ENCODE results near the gene LLGL1.

Gene LLGL1

DNA sequence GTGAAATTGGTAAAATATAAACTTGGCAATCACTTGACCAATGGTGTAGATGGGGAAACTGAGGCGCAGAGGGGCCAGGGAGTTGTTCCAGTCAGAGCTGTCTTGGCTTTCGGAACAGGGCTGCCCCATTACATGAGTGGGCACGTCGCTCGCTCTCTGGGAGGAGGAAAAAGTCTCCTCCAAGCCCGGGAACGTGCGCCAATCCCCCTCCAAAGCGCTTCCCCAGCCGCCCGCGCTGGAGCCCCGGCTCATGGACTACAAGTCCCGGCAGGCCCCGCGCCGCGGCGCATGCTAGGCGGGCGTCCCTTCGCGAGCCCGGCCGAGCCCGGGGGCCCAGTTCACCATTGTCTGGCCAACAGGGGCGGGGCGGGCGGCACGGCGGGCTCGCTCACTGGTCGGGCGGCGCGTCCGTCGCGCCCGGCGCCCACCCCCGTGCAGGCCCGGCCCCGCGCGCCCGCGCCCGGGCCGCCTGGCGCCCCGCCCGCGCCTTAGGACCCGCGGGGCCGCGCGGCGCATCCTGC lies at the start of gene LLGL1:
LLGL1 (plus strand) TSS at position 515 of the 521 bp plus-strand sequence. CDS start 48 bp downstream, outside the sequence.
- no peak for DNase-seq

DNA sequence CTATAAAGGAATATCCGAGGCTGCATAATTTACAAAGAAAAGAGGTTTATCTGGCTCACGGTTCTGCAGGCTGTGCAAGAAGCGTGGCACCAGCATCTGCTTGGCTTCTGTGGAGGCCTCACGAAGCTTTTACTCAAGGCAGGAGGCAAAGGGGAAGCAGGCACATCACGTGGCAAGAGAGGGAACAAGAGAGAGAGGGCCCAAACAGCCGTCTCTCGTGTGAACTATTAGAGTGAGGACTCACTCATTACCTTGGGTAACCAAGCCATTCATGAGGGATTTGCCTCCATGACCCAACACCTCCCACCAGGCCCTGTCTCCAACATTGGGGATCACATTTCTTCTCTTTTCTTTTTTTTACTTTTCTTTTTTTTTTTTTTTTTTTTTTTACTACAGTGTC lies 49.3 kb upstream of the LLGL1 start:
- DNase-seq = no peak

DNA sequence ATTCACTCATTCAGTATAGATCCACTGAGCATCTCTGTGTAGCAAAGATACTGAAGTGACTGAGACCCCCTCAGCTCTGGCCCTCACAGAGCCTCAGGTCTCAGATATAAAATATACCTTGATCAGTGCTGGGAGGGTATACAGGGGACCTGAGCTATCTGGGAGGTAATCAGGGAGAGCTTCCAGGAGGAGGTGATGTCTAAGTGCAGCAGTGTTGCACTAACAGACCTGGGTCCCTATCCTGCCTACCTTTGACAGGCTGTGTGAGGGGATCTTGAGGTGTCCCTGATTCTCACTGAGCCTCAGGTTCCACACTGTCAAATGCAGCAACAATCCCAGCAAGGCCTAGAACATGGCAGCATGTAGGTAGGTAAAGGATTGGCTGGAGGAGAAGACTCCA lies 48.3 kb upstream of the LLGL1 start:
- no peak for DNase-seq

DNA sequence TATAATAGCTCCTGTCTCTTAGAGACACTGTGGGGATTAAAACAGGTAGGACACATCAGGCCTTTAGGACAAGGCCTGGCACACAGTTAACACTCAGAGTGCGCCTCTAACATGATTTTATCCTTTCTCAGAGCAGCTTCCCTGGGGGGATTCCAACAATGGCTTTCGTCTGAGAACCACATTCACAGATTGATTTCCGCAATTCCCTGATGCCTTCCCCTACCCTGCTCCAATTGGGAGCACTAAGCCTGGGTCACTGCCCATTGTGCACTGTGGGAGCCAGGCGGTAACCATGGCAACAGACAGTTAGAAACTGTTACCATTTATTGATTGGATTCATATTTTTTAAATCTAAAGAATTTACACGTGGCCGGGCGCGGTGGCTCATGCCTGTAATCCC lies 47.7 kb upstream of the LLGL1 start:
- no peak for DNase-seq

DNA sequence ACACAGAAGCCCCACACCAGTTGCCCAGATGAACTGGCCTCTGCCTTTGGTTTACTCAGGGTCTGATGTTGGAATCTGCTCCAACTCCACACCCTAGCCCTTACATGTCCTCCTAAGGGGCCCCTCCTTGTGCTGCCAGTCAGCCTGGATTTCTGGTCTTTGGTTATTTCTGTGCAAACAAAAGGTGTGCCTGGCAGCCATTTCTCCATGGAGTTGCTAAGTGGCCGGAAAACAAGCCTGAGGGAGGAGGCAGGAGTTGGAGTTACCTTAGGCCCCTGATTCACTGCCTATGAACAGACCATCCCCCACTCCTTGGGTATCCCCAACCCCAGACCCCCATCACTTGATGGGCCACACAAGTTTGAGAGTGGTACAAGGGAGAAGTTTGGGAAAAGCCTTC lies 46.2 kb upstream of the LLGL1 start:
- no peak for DNase-seq

DNA sequence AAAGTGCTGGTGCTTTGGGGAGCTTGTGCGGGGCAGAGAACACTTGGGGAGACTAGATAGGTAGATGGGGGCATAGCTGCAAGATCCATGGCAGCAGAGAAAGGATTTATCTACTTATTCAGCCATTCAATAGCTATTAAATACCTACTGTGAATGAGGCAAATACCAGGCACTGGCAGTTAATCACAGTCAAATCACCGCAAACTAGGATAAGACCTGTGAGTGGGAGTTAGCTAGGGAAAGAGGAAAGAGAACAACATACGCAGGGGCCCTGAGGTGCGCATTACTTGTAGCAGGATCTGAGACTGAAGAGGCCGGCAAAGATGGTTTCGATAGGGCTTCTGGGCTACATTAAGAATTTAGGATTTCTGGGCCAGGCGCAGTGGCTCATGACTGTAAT lies 45.6 kb upstream of the LLGL1 start:
- DNase-seq = no peak

DNA sequence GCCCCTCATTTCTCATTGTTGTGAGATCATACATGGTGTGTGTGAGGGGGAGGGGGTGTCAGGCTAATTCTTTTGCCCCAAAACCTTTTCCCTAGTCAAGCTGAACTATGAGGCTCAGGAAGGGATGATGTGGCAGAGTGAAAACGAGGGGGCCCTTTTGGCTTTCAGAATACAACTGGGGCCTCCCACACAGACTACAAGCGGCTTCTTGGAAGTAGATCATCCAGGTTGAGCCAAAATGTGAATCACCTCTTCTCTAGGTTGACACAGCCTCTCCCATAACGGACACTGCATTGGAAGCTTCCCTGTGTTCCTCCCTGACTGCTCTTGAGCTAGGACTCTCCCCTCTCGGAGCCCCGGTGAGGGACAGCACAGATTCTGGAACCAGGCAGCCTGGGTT lies 44.1 kb upstream of the LLGL1 start:
- no peak for DNase-seq

DNA sequence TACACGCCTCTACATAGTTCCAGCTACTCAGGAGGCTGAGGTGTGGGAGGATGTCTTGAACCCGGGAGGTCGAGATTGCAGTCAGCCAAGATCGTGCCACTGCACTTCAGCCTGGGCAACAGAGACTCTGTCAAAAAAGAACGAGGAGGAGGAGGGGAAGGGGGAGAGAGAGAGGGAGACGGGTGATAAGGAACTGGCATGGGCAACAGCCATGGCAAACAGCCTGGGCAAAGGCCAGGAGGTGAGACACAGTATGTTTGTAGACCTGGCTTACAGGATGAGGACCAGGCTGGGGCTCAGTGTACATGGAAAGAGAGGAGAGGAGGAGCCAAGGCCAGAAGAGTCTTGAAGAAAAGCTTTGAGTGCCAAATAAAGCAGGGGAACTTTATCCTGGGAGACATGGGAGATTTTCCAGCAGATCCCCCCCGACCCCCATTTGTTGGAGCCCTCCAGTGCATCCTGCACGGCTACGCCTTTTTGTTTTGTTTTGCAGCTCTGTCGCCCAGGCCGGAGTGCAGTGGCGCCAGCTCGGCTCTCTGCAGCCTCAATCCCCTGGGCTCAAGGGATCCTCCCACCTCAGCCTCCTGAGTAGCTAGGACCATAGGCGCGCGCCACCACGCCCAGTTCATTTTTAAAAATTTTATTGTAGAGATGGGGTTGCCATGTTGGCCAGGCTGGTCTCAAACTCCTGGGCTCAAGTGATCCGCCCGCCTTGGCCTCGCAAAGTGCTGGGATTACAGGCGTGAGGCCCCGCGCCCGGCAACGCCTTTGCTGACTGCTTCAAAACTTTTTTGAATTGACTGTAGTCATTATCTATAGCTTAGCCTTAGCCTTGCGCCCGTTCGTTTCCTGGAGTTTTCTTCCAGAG lies 43.1 kb upstream of the LLGL1 start:
- no peak for DNase-seq

DNA sequence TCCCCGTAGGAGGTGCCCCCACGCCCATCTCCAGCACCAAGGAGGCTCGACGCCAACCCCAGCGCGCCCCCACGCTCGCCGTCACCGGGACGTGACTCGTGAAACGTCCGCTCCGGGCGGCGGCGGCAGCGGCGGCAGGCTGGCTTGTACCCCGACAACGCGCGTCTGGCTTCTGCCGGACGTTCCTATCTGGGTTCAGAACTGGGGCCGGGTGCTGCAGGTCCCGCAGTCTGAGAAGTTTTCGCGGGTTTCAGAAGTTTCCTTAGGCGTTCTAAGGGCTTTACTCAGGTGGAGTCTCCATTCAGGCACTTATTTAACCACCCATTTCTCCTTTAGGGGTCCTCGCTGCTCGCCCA lies 42.5 kb upstream of the LLGL1 start:
- DNase-seq = no peak

DNA sequence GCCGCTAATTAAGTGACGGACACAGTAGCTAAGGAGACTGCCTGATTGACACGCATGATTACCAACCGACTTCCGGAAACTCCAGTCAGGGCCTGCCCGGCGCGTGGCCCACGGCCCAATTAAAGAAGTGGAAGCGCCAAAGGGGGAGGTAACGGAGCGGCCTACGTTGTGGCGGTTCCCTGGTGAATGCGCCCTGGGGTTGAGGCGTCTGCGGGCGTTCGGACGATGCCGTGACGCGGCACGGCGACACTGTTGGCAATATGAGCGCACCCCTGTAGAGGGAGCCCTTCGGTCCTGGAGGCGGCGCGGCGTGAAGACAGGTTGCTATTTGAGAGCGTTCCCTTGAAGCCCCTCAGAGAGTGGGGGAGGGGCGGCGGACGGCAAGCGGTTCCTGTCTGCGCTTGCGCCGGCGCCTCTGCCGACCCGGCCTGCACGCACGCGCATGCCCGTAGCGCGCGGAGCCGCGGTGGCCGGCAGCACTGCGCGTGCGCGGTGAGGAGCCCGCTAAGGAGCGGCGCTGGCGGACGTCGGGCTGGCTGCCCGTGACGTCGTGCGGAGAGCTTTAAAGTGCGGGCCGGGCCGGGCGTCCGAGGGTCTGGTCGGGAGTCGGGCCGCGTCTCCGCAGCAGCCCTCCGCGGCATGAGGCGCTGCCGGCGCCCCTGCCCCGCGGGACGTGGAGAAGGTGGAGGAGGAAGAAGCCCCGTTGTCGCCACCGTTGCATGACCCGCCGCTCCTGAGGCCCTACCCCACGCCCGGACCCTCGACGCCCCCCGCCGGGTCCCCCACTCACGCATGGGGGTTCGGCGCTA lies 41.9 kb upstream of the LLGL1 start, which contains the start of gene ALKBH5:
ALKBH5 (plus strand) TSS at position 495 of the 809 bp plus-strand sequence. CDS start 416 bp downstream, outside the sequence.
- peak; percentile 67 for DNase-seq

DNA sequence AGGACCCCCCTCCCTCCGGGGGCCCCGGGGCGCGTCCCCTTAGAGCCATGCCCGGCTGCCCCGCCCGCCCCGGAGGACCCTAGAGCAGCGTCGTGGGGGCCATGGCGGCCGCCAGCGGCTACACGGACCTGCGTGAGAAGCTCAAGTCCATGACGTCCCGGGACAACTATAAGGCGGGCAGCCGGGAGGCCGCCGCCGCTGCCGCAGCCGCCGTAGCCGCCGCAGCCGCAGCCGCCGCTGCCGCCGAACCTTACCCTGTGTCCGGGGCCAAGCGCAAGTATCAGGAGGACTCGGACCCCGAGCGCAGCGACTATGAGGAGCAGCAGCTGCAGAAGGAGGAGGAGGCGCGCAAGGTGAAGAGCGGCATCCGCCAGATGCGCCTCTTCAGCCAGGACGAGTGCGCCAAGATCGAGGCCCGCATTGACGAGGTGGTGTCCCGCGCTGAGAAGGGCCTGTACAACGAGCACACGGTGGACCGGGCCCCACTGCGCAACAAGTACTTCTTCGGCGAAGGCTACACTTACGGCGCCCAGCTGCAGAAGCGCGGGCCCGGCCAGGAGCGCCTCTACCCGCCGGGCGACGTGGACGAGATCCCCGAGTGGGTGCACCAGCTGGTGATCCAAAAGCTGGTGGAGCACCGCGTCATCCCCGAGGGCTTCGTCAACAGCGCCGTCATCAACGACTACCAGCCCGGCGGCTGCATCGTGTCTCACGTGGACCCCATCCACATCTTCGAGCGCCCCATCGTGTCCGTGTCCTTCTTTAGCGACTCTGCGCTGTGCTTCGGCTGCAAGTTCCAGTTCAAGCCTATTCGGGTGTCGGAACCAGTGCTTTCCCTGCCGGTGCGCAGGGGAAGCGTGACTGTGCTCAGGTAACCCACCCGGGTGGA lies 41.0 kb upstream of the LLGL1 start:
- no peak for DNase-seq

DNA sequence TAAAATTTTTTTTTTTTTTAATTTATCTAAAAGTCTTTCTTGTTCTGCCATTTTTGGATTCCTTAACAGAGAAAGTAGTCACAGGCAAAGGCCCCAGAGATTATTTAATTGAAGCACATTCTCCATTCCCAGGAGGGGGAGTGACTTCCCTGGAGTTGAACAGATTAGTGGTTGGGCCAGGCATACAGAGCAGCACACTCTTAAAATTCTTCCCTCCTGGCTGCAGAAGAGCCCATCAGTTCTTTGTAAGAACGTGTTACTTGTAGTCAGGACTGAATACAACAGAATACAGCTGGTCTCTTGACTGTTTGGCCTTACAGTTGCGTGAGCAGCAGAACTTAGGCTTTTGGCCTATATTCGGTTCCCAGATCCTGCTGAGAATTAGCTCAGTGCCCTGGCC lies 40.0 kb upstream of the LLGL1 start:
- DNase-seq = no peak

DNA sequence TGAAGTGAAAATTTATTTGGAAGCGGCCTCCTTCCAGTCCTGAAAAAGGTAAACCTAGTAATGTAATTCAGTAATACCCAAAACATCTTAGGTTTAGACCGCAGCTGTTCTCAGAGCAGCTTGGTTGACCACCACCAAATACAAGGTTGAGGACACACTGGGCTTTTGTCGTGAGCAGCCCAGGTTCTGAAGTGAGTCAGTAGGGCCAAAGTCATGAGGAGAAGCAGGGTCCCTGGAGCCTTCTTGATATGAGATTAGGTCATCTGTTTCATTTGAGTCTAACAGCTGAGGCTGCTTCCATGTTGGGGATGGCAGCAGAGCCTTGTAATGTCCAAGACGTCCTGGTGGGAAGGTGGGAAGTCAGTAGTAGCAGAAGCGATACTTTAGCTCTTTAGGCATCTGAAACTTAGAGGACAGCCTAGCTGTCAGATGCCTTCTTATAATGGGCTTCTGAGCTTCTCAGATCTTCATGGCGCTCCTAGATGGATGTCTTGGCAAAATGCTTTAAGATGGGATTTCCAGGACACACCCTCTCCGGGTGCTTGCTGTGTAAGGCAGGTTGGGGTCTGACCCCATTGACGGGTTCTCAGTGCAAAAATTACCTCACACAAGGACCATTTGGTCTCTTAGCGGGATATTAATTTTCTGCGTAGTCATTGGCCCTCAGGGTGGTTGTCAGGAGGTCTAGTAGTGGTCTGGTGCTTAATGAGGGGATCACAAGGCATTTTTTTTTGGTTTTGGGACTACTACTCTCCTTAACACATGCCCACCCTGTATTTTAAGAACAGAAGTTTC lies 39.4 kb upstream of the LLGL1 start:
- DNase-seq = no peak

DNA sequence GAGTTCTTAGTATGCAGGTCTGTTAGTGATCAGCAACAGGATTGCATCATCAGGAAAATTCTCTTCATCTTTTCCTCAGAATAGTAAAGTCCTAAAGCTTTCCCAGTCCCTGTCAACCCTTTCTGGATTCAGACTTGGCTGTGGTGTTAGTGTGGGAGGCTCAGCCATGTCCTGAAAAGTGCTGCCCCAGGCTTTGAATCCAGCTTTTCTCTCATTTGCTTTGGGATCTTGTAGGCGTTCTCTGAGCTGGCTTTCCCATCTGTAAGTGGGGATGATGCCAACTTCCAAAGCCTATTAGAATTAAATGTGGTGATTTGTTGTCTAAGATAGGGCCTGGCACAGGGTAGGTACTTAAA lies 38.8 kb upstream of the LLGL1 start:
- DNase-seq = no peak

DNA sequence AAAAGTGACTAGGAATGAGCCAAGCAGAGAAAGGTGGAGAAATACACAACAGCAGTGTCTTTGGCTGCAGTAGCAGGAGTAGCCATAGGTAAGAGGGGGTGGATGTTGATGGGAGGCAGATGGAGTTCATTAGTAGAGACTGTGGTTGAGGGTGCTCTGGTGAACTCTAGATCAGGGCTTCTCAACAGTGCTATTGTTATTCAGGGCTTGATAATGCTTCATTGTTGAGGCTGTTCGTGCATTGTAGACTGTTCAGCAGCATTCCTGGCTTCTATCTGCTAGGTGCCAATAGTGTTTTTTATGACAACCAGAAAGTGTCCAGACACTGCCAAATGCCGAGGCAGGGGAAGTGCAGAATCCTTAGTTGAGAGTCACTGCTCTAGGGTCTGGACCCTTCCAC lies 38.2 kb upstream of the LLGL1 start:
- no peak for DNase-seq

DNA sequence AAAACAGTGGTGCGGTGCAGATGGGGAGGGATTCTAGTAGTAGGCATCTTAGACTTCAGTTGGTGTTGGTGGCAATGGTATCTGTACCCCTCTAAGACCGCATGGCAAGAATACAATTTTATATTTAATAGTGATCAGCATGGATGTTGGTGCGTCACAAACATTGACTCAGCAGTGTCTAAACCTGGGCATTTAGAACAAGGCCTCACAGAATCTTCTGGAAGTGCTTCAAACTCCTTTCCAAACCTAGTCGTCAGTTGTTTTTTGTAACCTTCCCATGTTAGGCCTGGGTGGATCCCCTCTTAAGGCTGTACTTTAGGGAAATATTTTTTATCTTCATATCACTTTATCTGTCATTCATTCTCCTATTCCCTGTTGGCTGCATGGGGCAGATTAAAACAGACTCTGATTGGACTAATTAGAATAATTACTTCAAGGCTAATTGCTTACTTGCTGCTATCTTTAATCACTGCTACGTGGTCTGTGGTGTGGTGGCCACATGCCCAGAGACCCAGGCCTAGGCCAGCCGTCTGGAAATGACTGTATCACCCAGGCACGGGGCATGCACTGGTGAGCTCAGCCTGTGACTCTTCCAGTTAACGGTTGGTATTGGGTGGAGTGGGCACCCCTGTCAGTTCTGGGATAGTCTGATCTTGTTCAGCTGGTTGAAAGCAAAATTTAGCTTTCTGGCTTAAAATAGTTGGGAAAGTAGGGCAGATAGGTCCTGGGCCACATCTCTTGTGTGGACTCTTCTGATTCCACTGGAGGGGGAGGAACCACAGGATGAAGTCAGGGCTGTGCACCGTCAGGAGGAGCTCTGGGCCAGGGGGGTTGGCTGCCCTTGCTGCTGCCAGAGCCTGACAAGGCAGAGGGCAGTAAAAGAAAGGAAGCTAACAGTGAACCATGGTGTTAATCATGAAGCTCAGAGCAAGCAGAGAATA lies 37.3 kb upstream of the LLGL1 start:
- no peak for DNase-seq

DNA sequence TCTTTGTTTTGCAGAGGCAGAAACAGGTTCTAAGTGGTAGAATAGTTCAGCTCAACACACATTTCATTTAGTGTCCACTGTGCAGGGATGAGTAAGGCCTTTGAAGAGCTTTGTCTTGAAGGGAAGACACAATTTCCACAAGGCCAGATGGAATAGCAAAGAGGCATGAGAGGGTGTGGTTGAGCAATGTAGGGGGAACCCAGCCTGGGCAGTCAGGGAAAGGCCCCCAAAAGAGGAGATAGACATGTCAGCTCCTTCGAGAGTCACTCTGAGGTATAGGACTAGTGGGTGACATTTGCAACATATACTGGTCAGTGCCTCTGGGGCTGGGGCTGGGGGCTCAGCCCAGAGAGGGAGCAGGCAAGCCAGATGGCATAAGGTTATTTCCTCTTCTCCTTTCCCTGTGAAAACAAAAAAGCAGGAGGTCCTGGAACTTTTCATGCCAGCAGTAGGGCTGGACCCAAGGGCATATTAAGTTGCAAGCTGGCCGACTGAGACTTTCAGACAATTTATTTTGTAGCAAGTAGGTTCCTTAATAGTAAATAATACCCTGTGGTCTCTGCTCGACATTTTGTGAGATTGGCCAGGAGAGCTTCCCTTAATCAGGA lies 34.7 kb upstream of the LLGL1 start:
- DNase-seq = no peak

DNA sequence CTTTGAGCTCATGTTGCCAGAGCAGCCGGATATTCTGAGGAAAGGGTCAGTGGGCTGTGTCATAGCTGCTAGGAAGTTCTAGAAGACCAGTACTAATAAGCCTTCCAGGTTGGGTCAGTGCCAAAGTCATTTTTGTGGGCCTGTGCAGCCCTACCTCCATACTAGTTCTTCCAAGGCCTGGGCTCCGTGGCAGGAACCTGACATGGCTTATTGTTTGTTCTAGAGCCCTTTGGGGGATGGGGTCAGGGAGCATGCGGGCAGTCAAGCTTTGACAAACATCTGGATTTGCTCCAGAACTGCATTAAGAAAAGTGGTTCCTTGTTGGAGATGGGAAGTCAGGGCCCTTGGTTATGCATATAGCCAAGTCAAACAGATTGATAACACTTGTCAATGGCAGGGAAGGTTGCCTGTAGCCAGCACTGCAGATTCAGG lies 34.2 kb upstream of the LLGL1 start:
- no peak for DNase-seq

DNA sequence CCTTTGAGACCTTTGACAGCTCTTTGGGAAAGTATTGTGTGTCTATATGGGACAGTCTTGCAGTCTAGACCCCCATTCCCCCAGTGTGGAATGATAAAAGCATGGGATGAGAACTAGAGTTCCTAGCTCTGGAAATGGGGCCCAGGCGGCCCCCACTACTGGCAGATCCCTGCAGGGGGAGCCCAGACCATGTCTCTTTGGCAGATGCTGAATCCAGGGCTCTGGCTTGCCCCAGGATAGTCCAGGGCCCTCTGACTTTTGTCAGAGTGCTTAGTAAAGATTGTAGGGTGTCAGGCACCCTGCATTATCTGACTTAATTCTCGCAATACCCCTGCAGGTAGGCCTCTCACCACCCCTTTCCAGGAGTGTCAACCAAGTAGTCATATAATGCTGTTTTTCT lies 33.5 kb upstream of the LLGL1 start:
- no peak for DNase-seq

DNA sequence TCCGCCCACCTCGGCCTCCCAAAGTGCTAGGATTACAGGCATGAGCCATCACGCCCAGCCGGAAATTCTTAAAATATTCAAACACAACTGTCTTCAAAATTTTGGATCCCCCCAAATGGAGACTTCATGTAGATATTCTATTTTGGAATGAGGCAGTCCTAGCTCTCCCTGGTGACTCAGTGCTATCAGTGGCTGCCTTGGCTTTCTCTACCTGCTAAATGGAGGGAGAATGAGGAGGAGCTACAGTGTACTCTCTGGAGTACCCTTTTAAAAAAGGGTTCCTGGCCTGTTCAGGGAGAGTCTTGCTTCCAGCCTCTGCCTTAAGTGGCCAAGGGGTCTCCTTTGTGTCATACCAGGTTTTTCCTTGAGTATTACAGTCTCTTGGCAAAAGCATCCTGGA lies 31.0 kb upstream of the LLGL1 start:
- no peak for DNase-seq
